A549 (cell line): ENCODE data around the gene CACNA1E. TPM values are rescaled to one million over a fixed set of nuclear protein-coding genes. Genes with fewer than 3 reads are reported as not detected.

Source experiments
- ATAC-seq, 2 experiments: fragments of 200-7000 bp in 1 of 2; fragments of >200 bp in 1 of 2; cut with Nextera tagmentation in 1 of 2; cut with Tn5 transposase in 1 of 2; 3 replicates each; pipeline versions ENCODE4 v1.8.0 to v1.9.1; 2018 to 2020; ENCODE audit warnings: mild to moderate bottlenecking in 1 of 2, moderate library complexity in 1 of 2
- CTCF ChIA-PET: fragments of 300-600 bp; sonication (Branson Sonifier 250); formaldehyde crosslinking; extraction: SDS; loops from one replicate; lab custom pipeline; 2021; ENCODE audit warnings: antibody characterized with exemption, inconsistent platforms; lab: Yijun Ruan, JAX
- POLR2A ChIA-PET: fragments of 350-600 bp; formaldehyde crosslinking; extraction: SDS; loops from one replicate; lab custom pipeline; 2021; ENCODE audit warnings: antibody characterized with exemption, inconsistent platforms; lab: Yijun Ruan, JAX
- DNase-seq, 2 experiments: peaks; one replicate each; pipeline versions ENCODE4 v3.0.0 to v3.0.0-alpha.2; 2011 to 2016; ENCODE audit warnings: low read depth in 1 of 2, low spot score in 1 of 2
- FAIRE-seq: peaks from 2 replicates; lab custom pipeline; 2011; peaks lifted over from hg19 to GRCh38; lab: Jason Lieb, UNC
- H3K27ac ChIP-seq, 2 experiments: fragments of >200 bp; sonication (Bioruptor Twin); formaldehyde crosslinking; 3 replicates each; pipeline ENCODE4 v1.5.1; 2016 to 2017
- H3K4me1 ChIP-seq: fragments of >200 bp; sonication (Bioruptor Twin); formaldehyde crosslinking; 3 replicates; pipeline ENCODE4 v1.6.1; 2016
- H3K4me2 ChIP-seq: fragments of >200 bp; sonication (Bioruptor Twin); formaldehyde crosslinking; 3 replicates; pipeline ENCODE4 v1.6.1; 2016
- H3K4me3 ChIP-seq: fragments of >200 bp; sonication (Bioruptor Twin); formaldehyde crosslinking; 3 replicates; pipeline ENCODE4 v1.5.1; 2016
- H3K9me3 ChIP-seq: fragments of >200 bp; sonication (Bioruptor Twin); formaldehyde crosslinking; 3 replicates; pipeline ENCODE4 v1.6.1; 2016
- BHLHE40 ChIP-seq: IDR thresholded peaks from 2 replicates; pipeline ENCODE4 v1.6.1; 2012; ENCODE audit warnings: low read depth, low read length, inconsistent platforms
- CBX2 ChIP-seq: fragments of 200-600 bp; sonication (generic); IDR thresholded peaks from 2 replicates; pipeline ENCODE4 v1.6.1; 2016; ENCODE audit warnings: low read depth, mild to moderate bottlenecking, borderline replicate concordance
- CEBPB ChIP-seq, 2 experiments: fragments of >200 bp in 1 of 2; sonication (Bioruptor Twin) in 1 of 2; formaldehyde crosslinking in 1 of 2; IDR thresholded peaks; 2 replicates each; pipeline ENCODE4 v1.6.1; 2012 to 2016
- CTCF ChIP-seq: fragments of >200 bp; sonication (Bioruptor Twin); formaldehyde crosslinking; IDR thresholded peaks from 3 replicates; pipeline ENCODE4 v1.5.1; 2016
- ESRRA ChIP-seq: fragments of 150-350 bp; IDR thresholded peaks from 2 replicates; pipeline ENCODE4 v1.6.1; 2014; ENCODE audit warnings: mild to moderate bottlenecking, low read length, borderline replicate concordance
- FOSB ChIP-seq: fragments of 250-450 bp; sonication (Bioruptor Pico); IDR thresholded peaks from 2 replicates; pipeline ENCODE4 v1.5.0; 2020; ENCODE audit warnings: mild to moderate bottlenecking, moderate library complexity
- FOSL2 ChIP-seq, 2 experiments: fragments of 450-650 bp in 1 of 2; fragments of >200 bp in 1 of 2; sonication (Bioruptor Twin) in 1 of 2; formaldehyde crosslinking; IDR thresholded peaks; 2 replicates each; pipeline versions ENCODE4 v1.5.0 to v1.6.1; 2016 to 2020; ENCODE audit warnings: mild to moderate bottlenecking in 1 of 2, moderate library complexity in 1 of 2
- HES2 ChIP-seq: fragments of >200 bp; sonication (Bioruptor Twin); formaldehyde crosslinking; IDR thresholded peaks from 2 replicates; pipeline ENCODE4 v1.6.1; 2016
- HEYL ChIP-seq: fragments of 250-450 bp; sonication (Bioruptor Pico); IDR thresholded peaks from 2 replicates; pipeline ENCODE4 v1.8.0; 2021; ENCODE audit warnings: mild to moderate bottlenecking, moderate library complexity
- HOXA7 ChIP-seq: fragments of 250-450 bp; sonication (Bioruptor Pico); IDR thresholded peaks from 2 replicates; pipeline ENCODE4 v1.5.0; 2020; ENCODE audit warnings: mild to moderate bottlenecking, moderate library complexity
- JUN ChIP-seq, 2 experiments: fragments of >200 bp; sonication (Bioruptor Twin); formaldehyde crosslinking; IDR thresholded peaks; 2 replicates in 1 of 2; 3 replicates in 1 of 2; pipeline ENCODE4 v1.6.1; 2016 to 2017
- JUNB ChIP-seq: fragments of >200 bp; sonication (Bioruptor Twin); formaldehyde crosslinking; IDR thresholded peaks from 2 replicates; pipeline ENCODE4 v1.6.1; 2016
- KDM1A ChIP-seq: fragments of 200-600 bp; sonication (generic); IDR thresholded peaks from 2 replicates; pipeline ENCODE4 v1.6.1; 2016; ENCODE audit warnings: low read depth, mild to moderate bottlenecking
- MYC ChIP-seq: IDR thresholded peaks from 2 replicates; pipeline ENCODE4 v1.6.1; 2012; ENCODE audit warnings: mild to moderate bottlenecking, inconsistent platforms, low read length, improper control_type of control experiment, borderline replicate concordance
- NFE2L2 ChIP-seq: fragments of 150-350 bp; conservative IDR thresholded peaks from 2 replicates; pipeline ENCODE4 v1.6.1; 2014; ENCODE audit warnings: low read length
- NR3C1 ChIP-seq: fragments of >200 bp; sonication (Bioruptor Twin); formaldehyde crosslinking; IDR thresholded peaks from 3 replicates; pipeline ENCODE4 v1.6.1; 2017
- POLR2A ChIP-seq: IDR thresholded peaks from 2 replicates; pipeline ENCODE4 v1.6.1; 2012; ENCODE audit warnings: mild to moderate bottlenecking, low read length
- RCOR1 ChIP-seq: fragments of 150-350 bp; IDR thresholded peaks from 2 replicates; pipeline ENCODE4 v1.6.1; 2014; ENCODE audit warnings: antibody characterized with exemption, low read length, low read depth
- RFX5 ChIP-seq: fragments of 450-650 bp; IDR thresholded peaks from 2 replicates; pipeline ENCODE4 v1.7.1; 2014; ENCODE audit warnings: antibody characterized with exemption, mild to moderate bottlenecking, moderate library complexity
- SREBF2 ChIP-seq: fragments of 450-650 bp; IDR thresholded peaks from 2 replicates; pipeline ENCODE4 v1.6.1; 2014; ENCODE audit warnings: mild to moderate bottlenecking, moderate library complexity
- TFCP2L1 ChIP-seq: fragments of 250-450 bp; sonication (Bioruptor Pico); IDR thresholded peaks from 2 replicates; pipeline ENCODE4 v1.5.0; 2021; ENCODE audit warnings: mild to moderate bottlenecking
- TP53 ChIP-seq: fragments of 250-450 bp; sonication (Bioruptor Pico); IDR thresholded peaks from 2 replicates; pipeline ENCODE4 v1.5.0; 2021; ENCODE audit warnings: mild to moderate bottlenecking, moderate library complexity
- ZFP36 ChIP-seq: fragments of 450-650 bp; IDR thresholded peaks from 2 replicates; pipeline ENCODE4 v1.6.1; 2014; ENCODE audit warnings: borderline replicate concordance; ENCODE audit not compliant: partially characterized antibody
- WGBS: methylation state at CpG from one replicate; pipeline ENCODE4 v1.1.6; 2017; ENCODE audit errors: missing lambda C conversion rate; 5-methylcytosine and 5-hydroxymethylcytosine counted together
- polyA plus RNA-seq, 4 experiments: library from polyadenylated mRNA; depleted of rRNA in 3 of 4; stranded (reverse); fragments of >200 nt; fragmentation: RNase III in 1 of 4; extraction: RNeasy Plus Mini Kit Qiagen cat#74134 plus additional on column Dnase treatment in 1 of 4; gene quantifications; 2 replicates in 3 of 4; 3 replicates in 1 of 4; pipeline ENCODE4 v1.2.3, GENCODE V29; 2011 to 2017

The CACNA1E gene
- polyA plus RNA-seq, 2 of the 4 experiments (the other 2 are of a cell fraction), result 0.01 TPM; not detected in 1

GRCh38 chr1:181809991-181810545 is 326.8 kb downstream of the CACNA1E start:
- Histone ChIP-seq H3K27ac (no peak overlapping the region), H3K9me3 (no peaks in the 10 kb centered on the region), H3K4me3 (no peak overlapping the region), H3K4me1 (no peaks in the 10 kb centered on the region), H3K4me2 (no peak overlapping the region)
- no peak for ATAC-seq
- FAIRE-seq, result no peak
- WGBS, result 5% methylated on average over 1 of the region's 1 CpG
- ChIA-PET CTCF (interaction anchor here (0.8 kb wide), 1 partner anchor 17 kb away, joined by 3 read pairs; no protein-coding TSS in a partner anchor), POLR2A (no interaction called here)
- no peak for DNase-seq
- TF ChIP-seq RCOR1 (no peak), RFX5 (no peak), MYC (no peak), HOXA7 (CRISPR knock-in tag) (no peak), BHLHE40 (no peak), JUNB (no peak)

GRCh38 chr1:181812208-181812607 is 328.9 kb downstream of the CACNA1E start:
- FAIRE-seq, result no peak
- H3K4me2 ChIP-seq, result no peak overlapping the region
- no peaks in the 10 kb centered on the region for H3K4me1 ChIP-seq
- no peak for ATAC-seq
- ChIA-PET CTCF (interaction anchor here (0.7 kb wide), 1 partner anchor 219 kb away, joined by 3 read pairs; no protein-coding TSS in a partner anchor), POLR2A (no interaction called here)
- no peak for DNase-seq
- H3K4me3 ChIP-seq, result no peak overlapping the region
- TF ChIP-seq POLR2A, result no peak
- TF ChIP-seq JUN (IDR thresholded peaks at IDR 0.05), result no peak
- no peak for TF ChIP-seq HEYL
- TF ChIP-seq NR3C1, result no peak
- TF ChIP-seq FOSL2 (IDR thresholded peaks at IDR 0.05), result no peak
- TF ChIP-seq FOSL2 (CRISPR knock-in tag; IDR thresholded peaks at IDR 0.05), result no peak
- no peak overlapping the region for H3K27ac ChIP-seq
- 5% methylated on average over 7 of the region's 7 CpGs for WGBS
- H3K9me3 ChIP-seq, result no peaks in the 10 kb centered on the region

GRCh38 chr1:181813266-181813665 is 329.9 kb downstream of the CACNA1E start:
- Histone ChIP-seq H3K4me1 (no peaks in the 10 kb centered on the region), H3K4me2 (no peak overlapping the region), H3K27ac (no peak overlapping the region), H3K9me3 (no peaks in the 10 kb centered on the region), H3K4me3 (no peak overlapping the region)
- POLR2A ChIA-PET, result no interaction called here
- FAIRE-seq (no peak), ATAC-seq (no peak), DNase-seq (no peak)
- WGBS, result 2% methylated on average over 4 of the region's 4 CpGs
- TF ChIP-seq NFE2L2 (no peak), RFX5 (no peak), ZFP36 (no peak), SREBF2 (no peak), CBX2 (no peak), NR3C1 (no peak), FOSB (CRISPR knock-in tag) (no peak), KDM1A (no peak), CTCF (no peak), HES2 (no peak), POLR2A (no peak)
- CTCF ChIA-PET, result no interaction called here

- CTCF ChIA-PET, result no interaction called here
- FAIRE-seq (no peak), DNase-seq (no peak), ATAC-seq (no peak)
- POLR2A ChIA-PET, result no interaction called here
- 45% methylated on average over 4 of the region's 4 CpGs for WGBS
- Histone ChIP-seq H3K4me3 (no peak overlapping the region), H3K9me3 (no peaks in the 10 kb centered on the region), H3K4me1 (no peaks in the 10 kb centered on the region), H3K4me2 (no peak overlapping the region), H3K27ac (no peak overlapping the region)
- TF ChIP-seq CEBPB (IDR thresholded peaks at IDR 0.05) (no peak), TP53 (CRISPR knock-in tag) (no peak), ESRRA (no peak), RCOR1 (no peak), TFCP2L1 (CRISPR knock-in tag) (no peak)
Measured at GRCh38 chr1:181816608-181817007, 333.3 kb downstream of the CACNA1E start.
